ENCODE results near the gene NR5A2. TPM values are rescaled to one million over a fixed set of nuclear protein-coding genes. Genes with fewer than 3 reads are reported as not detected.

Gene NR5A2
- 10 to 100 TPM in 2 of 4 donors, 1 to 10 TPM in 2; 3.7 to 19.1 (median 11.3) TPM for total RNA-seq

- DNase-seq (ENCODE audit: low spot score) (no peak), ATAC-seq (ENCODE audit: low FRiP score) (no peak)
- TF ChIP-seq, protein P1, sequence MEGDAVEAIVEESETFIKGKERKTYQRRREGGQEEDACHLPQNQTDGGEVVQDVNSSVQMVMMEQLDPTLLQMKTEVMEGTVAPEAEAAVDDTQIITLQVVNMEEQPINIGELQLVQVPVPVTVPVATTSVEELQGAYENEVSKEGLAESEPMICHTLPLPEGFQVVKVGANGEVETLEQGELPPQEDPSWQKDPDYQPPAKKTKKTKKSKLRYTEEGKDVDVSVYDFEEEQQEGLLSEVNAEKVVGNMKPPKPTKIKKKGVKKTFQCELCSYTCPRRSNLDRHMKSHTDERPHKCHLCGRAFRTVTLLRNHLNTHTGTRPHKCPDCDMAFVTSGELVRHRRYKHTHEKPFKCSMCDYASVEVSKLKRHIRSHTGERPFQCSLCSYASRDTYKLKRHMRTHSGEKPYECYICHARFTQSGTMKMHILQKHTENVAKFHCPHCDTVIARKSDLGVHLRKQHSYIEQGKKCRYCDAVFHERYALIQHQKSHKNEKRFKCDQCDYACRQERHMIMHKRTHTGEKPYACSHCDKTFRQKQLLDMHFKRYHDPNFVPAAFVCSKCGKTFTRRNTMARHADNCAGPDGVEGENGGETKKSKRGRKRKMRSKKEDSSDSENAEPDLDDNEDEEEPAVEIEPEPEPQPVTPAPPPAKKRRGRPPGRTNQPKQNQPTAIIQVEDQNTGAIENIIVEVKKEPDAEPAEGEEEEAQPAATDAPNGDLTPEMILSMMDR (IDR thresholded peaks at IDR 0.05) = no peak
Observed at GRCh38 chr1:200027264-200027823, at the start of gene NR5A2. TSS of gene NR5A2 (plus strand) at chr1:200027710. CDS start at chr1:200027848, 138 bp downstream.

- ATAC-seq (ENCODE audit: low FRiP score) (no peak), DNase-seq (ENCODE audit: low spot score) (no peak)
- TF ChIP-seq, protein P1 (IDR thresholded peaks at IDR 0.05) = no peak
Observed at GRCh38 chr1:199978408-199978940, 49.0 kb upstream of the NR5A2 start.

DNA sequence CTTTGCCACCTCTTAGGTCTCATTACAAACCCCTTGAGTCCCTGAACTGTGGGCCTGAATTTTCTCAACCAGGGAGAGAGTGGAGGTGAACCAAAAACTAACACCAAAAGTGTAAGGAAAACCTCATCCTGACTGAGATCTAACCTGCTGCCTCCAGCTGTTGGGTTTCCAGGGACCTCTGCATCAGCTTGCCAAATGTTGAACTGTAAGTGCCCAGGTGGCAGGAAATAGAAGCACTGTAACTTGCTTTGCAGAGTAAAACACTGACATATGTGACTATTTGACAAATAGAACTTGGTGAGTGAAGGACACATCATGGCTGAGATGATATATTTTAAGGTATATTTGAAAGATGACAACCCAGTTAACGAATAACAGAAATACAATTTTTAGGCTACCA, 48.4 kb upstream of the NR5A2 start:
- ATAC-seq (ENCODE audit: low FRiP score) (no peak), DNase-seq (ENCODE audit: low spot score) (no peak)
- TF ChIP-seq, protein P1 (IDR thresholded peaks at IDR 0.05) = no peak

DNA sequence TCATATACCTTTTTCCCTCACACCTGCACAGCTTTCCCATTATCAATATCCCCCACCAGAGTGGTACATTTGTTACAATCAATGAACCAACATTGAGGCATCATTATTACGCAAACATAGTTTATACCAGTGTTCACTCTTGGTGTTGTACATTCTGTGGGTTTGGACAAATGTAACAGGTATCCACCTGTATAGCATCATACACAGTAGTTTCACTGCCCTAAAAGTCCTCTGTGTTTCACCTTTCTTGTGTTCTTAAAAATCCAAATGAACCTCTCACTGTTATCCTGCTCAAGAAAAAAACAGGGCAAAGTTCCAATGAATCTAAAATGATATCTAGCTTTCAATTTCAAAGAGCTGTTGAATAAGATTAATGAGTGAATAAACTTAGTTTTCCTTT, 45.9 kb upstream of the NR5A2 start:
- no peak for ATAC-seq (ENCODE audit: low FRiP score)
- DNase-seq (ENCODE audit: low spot score) = no peak
- TF ChIP-seq, protein P1 (IDR thresholded peaks at IDR 0.05) = no peak

- TF ChIP-seq, protein P1 (IDR thresholded peaks at IDR 0.05) = no peak
- DNase-seq (ENCODE audit: low spot score) = no peak
- no peak for ATAC-seq (ENCODE audit: low FRiP score)
Observed at GRCh38 chr1:199982606-199983005, 44.9 kb upstream of the NR5A2 start.

DNA sequence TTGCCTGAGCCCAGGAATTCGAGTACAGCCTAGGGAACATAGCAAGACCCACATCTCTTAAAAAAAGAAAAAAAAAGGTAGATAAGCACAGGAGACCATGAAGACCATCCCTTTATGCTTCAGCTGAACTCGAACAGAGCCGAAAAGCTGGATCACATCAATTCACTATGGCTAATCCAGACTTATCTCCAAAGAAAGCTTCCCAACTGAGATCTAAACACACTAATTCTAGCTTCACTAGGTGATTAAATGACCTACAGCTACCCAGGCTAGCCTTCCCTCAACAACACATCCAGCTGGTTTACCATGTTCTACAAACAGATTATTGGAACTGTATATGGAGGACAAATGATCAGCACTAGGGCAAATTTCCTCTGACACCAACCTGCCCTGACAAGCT, 44.0 kb upstream of the NR5A2 start:
- TF ChIP-seq, protein P1 (IDR thresholded peaks at IDR 0.05) = no peak
- ATAC-seq (ENCODE audit: low FRiP score) = no peak
- DNase-seq (ENCODE audit: low spot score) = no peak

DNA sequence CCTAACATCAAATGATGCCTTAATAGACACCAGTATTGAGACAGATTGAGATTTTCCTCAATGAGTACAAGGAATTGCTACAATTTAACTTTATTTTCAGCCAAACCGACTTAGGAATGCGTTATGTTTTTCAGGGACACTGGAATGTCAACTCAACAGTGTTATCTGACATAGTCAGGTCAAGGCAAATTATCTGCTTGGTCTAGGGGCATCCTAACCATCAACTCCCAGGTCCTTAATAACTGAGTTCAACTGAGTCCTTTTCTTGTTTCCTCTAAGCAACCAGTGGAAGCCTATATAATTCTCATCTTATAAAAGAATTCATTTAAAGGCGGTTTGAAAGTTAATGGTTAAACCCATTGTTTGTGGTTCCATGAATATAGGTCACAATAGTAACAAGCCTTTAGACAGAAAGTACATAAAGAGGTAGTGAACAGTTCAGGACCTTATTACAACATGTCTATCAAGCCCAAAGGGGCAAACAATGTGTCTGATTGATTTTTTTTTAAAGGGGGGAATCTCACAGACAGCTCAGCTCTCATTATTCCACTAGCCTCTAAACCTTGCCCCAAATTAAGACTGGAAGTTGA, 32.3 kb upstream of the NR5A2 start:
- TF ChIP-seq, protein P1 (IDR thresholded peaks at IDR 0.05) = no peak
- no peak for ATAC-seq (ENCODE audit: low FRiP score)
- no peak for DNase-seq (ENCODE audit: low spot score)
